Measurements from ENCODE around the gene EGR4. TPM values are rescaled to one million over a fixed set of nuclear protein-coding genes. Genes with fewer than 3 reads are reported as not detected.
A peak's percentile ranks its signal among the peaks of the same experiment; 100 is the strongest.

Gene EGR4
- total and polyA plus RNA-seq, 2 experiments from 2014 or later: 0.23 TPM; not detected in 1

DNA sequence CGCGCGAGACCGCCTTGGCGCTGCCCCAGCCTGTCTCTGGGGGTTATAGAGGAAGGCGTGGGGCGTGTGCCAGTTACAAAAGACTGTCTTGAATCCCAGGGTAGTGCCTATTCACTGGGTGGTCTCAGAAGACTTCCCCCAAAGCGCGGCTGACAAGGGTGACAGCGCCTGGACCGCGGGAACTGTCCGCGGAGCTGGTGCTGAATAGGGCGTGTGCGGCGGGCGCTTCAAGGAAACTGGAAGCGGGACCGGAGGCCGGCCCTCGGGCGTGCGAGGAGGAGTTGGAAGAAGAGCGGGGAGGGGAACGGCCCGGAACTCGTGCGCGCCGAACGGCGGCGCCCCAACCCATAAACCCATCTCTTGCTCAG lies 2.3 kb downstream of the EGR4 start:
- no peak overlapping the region for H2AFZ ChIP-seq
- Mint-ChIP-seq H3K4me1 (peaks cover 8% of the 10 kb centered on the region), H3K9me3 (no peaks in the 10 kb centered on the region)

DNA sequence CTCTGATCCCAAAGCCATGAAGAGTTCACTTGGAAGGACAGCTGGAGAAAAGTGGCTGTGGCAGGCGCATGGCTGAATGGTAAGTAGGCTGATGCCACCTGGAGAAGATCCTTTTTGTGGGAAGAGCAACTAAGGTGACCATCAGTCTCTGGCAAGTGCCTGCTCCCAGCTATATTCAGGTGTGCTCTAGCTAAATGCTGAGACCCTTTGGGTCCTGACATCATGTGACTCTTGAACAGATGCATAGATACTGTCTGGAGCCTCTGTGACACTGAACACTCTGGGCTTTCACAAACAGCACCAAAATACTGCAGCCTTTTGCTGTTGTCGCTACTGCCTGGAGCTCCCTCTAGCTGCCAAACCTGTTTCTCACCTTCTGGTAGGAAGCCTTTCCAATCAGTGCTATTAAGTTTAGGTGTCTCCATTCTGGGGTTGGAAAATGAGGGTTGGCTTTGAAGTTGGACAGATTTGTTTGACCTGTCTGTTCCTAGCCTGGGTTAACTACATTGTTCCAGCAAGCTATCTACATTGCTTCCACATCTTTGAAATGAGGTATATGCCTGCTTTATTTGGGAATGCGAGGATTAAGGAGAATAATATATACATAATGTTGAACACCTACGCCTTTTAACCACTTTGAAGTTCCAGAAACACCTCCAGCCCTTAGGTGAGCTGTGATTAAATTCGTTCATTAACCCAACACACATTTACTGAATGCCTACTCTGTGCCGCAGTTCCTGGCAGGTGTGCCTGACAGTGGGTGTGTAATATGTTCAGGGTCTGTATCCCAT lies 3.1 kb downstream of the EGR4 start:
- Histone ChIP-seq H3K36me3 (ENCODE audit: insufficient read depth) (no peaks in the 10 kb centered on the region), H3K4me3 (no peak overlapping the region), H3K9me2 (ENCODE audit: insufficient read depth) (no peaks in the 10 kb centered on the region), H3K4me2 (peak overlapping the region; percentile 89; the same call in 1 of the 2 replicates), H3K79me2 (replicated peaks; ENCODE audit: insufficient read depth) (no peaks in the 10 kb centered on the region), H3F3A (replicated peaks; ENCODE audit: low read depth) (peaks cover 15% of the 10 kb centered on the region), H4K20me1 (replicated peaks; ENCODE audit: insufficient read depth) (peaks cover 5% of the 10 kb centered on the region), H2AFZ (no peak overlapping the region), H3K27me3 (ENCODE audit: insufficient read depth) (peaks cover 98% of the 10 kb centered on the region), H3K27ac (ENCODE audit: low read depth) (no peak overlapping the region), H3K4me1 (ENCODE audit: insufficient read depth) (peaks cover 17% of the 10 kb centered on the region)
- no peak for TF ChIP-seq NANOG (IDR thresholded peaks at IDR 0.05; ENCODE audit: borderline replicate concordance)
- TF ChIP-seq, protein P1, sequence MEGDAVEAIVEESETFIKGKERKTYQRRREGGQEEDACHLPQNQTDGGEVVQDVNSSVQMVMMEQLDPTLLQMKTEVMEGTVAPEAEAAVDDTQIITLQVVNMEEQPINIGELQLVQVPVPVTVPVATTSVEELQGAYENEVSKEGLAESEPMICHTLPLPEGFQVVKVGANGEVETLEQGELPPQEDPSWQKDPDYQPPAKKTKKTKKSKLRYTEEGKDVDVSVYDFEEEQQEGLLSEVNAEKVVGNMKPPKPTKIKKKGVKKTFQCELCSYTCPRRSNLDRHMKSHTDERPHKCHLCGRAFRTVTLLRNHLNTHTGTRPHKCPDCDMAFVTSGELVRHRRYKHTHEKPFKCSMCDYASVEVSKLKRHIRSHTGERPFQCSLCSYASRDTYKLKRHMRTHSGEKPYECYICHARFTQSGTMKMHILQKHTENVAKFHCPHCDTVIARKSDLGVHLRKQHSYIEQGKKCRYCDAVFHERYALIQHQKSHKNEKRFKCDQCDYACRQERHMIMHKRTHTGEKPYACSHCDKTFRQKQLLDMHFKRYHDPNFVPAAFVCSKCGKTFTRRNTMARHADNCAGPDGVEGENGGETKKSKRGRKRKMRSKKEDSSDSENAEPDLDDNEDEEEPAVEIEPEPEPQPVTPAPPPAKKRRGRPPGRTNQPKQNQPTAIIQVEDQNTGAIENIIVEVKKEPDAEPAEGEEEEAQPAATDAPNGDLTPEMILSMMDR (conservative IDR thresholded peaks at IDR 0.05; ENCODE audit: low read depth in 2 of 2): peak; percentile 75 to 87
- TF ChIP-seq, protein P2, sequence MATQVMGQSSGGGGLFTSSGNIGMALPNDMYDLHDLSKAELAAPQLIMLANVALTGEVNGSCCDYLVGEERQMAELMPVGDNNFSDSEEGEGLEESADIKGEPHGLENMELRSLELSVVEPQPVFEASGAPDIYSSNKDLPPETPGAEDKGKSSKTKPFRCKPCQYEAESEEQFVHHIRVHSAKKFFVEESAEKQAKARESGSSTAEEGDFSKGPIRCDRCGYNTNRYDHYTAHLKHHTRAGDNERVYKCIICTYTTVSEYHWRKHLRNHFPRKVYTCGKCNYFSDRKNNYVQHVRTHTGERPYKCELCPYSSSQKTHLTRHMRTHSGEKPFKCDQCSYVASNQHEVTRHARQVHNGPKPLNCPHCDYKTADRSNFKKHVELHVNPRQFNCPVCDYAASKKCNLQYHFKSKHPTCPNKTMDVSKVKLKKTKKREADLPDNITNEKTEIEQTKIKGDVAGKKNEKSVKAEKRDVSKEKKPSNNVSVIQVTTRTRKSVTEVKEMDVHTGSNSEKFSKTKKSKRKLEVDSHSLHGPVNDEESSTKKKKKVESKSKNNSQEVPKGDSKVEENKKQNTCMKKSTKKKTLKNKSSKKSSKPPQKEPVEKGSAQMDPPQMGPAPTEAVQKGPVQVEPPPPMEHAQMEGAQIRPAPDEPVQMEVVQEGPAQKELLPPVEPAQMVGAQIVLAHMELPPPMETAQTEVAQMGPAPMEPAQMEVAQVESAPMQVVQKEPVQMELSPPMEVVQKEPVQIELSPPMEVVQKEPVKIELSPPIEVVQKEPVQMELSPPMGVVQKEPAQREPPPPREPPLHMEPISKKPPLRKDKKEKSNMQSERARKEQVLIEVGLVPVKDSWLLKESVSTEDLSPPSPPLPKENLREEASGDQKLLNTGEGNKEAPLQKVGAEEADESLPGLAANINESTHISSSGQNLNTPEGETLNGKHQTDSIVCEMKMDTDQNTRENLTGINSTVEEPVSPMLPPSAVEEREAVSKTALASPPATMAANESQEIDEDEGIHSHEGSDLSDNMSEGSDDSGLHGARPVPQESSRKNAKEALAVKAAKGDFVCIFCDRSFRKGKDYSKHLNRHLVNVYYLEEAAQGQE (IDR thresholded peaks at IDR 0.05; ENCODE audit: unreplicated experiment): peak; percentile 54
- no peak overlapping the region for H3K27ac Mint-ChIP-seq
- H3K9me3 Mint-ChIP-seq: no peaks in the 10 kb centered on the region; the same call in 2 of the 3 replicates
- H3K27me3 Mint-ChIP-seq (ENCODE audit: insufficient read depth, low read depth, poor library complexity): peaks cover 64% of the 10 kb centered on the region
- H3K4me1 Mint-ChIP-seq: peaks cover 14% of the 10 kb centered on the region
- peak; percentile 84 for DNase-seq (ENCODE audit: low spot score)
- no peaks in the 10 kb centered on the region for H3K36me3 Mint-ChIP-seq (ENCODE audit: low read depth)
- ATAC-seq: peak; percentile 21
- H3K4me3 Mint-ChIP-seq: peak overlapping the region; percentile 75; the same call in 2 of the 3 replicates

More for the DNA sequence above, 2.3 kb downstream of the EGR4 start:
- Mint-ChIP-seq H3K27me3 (ENCODE audit: insufficient read depth, low read depth, poor library complexity) (peaks cover 66% of the 10 kb centered on the region), H3K36me3 (ENCODE audit: low read depth) (no peaks in the 10 kb centered on the region), H3K27ac (no peak overlapping the region), H3K4me3 (peak overlapping the region; percentile 75)
- Histone ChIP-seq H3F3A (replicated peaks; ENCODE audit: low read depth) (peaks cover 9% of the 10 kb centered on the region), H3K4me3 (peak overlapping the region; percentile 67), H3K27ac (ENCODE audit: low read depth) (no peak overlapping the region), H4K20me1 (replicated peaks; ENCODE audit: insufficient read depth) (peaks cover 5% of the 10 kb centered on the region), H3K4me1 (ENCODE audit: insufficient read depth) (peaks cover 12% of the 10 kb centered on the region; the same call in 1 of the 2 replicates), H3K4me2 (peak overlapping the region; percentile 89), H3K79me2 (replicated peaks; ENCODE audit: insufficient read depth) (no peaks in the 10 kb centered on the region), H3K27me3 (ENCODE audit: insufficient read depth) (peaks cover 98% of the 10 kb centered on the region), H3K9me2 (ENCODE audit: insufficient read depth) (no peaks in the 10 kb centered on the region), H3K36me3 (ENCODE audit: insufficient read depth) (no peaks in the 10 kb centered on the region)
- DNase-seq (ENCODE audit: low spot score) (peak; percentile 90), ATAC-seq (peak; percentile 33)
- TF ChIP-seq, protein P3, sequence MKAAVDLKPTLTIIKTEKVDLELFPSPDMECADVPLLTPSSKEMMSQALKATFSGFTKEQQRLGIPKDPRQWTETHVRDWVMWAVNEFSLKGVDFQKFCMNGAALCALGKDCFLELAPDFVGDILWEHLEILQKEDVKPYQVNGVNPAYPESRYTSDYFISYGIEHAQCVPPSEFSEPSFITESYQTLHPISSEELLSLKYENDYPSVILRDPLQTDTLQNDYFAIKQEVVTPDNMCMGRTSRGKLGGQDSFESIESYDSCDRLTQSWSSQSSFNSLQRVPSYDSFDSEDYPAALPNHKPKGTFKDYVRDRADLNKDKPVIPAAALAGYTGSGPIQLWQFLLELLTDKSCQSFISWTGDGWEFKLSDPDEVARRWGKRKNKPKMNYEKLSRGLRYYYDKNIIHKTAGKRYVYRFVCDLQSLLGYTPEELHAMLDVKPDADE (IDR thresholded peaks at IDR 0.05): no peak
- TF ChIP-seq EZH2 (IDR thresholded peaks at IDR 0.05; ENCODE audit: low read depth, unreplicated experiment) (no peak), CREB1 (CRISPR knock-in tag; IDR thresholded peaks at IDR 0.05; ENCODE audit: low read depth) (no peak), JUNB (IDR thresholded peaks at IDR 0.05; ENCODE audit: unreplicated experiment) (no peak), ZNF114 (CRISPR knock-in tag; IDR thresholded peaks at IDR 0.05) (no peak)
- TF ChIP-seq, protein P2 (IDR thresholded peaks at IDR 0.05; ENCODE audit: unreplicated experiment): peak; percentile 92

Measured in GM23338 (cell line).